Fibroblast of pulmonary artery (primary cell): ENCODE measurements around the gene CCDC78.
A peak's percentile ranks its signal among the peaks of the same experiment; 100 is the strongest.

ENCODE experiments used
- DNase-seq: peaks from one replicate; pipeline ENCODE4 v3.0.0-alpha.2; 2010; ENCODE audit warnings: low read depth
- H3K4me3 ChIP-seq: replicated peaks from 2 replicates; pipeline ENCODE4 v1.5.1; 2011; ENCODE audit warnings: low read depth, mild to moderate bottlenecking, control low read depth, low read length, moderate library complexity
- TF ChIP-seq, protein P1 (sequence below): IDR thresholded peaks from 2 replicates; pipeline ENCODE4 v1.5.1; 2011; ENCODE audit warnings: mild to moderate bottlenecking, control low read depth, low read length, inconsistent platforms; ENCODE audit errors: missing control alignments

CCDC78 gene

GRCh38 chr16:729768-730665 is 3.8 kb upstream of the CCDC78 start:
- TF ChIP-seq, protein P1, sequence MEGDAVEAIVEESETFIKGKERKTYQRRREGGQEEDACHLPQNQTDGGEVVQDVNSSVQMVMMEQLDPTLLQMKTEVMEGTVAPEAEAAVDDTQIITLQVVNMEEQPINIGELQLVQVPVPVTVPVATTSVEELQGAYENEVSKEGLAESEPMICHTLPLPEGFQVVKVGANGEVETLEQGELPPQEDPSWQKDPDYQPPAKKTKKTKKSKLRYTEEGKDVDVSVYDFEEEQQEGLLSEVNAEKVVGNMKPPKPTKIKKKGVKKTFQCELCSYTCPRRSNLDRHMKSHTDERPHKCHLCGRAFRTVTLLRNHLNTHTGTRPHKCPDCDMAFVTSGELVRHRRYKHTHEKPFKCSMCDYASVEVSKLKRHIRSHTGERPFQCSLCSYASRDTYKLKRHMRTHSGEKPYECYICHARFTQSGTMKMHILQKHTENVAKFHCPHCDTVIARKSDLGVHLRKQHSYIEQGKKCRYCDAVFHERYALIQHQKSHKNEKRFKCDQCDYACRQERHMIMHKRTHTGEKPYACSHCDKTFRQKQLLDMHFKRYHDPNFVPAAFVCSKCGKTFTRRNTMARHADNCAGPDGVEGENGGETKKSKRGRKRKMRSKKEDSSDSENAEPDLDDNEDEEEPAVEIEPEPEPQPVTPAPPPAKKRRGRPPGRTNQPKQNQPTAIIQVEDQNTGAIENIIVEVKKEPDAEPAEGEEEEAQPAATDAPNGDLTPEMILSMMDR: no peak
- DNase-seq: no peak
- H3K4me3 ChIP-seq: no peak overlapping the region

GRCh38 chr16:728890-729744 is 2.9 kb upstream of the CCDC78 start:
- no peak overlapping the region for H3K4me3 ChIP-seq
- no peak for DNase-seq

DNA sequence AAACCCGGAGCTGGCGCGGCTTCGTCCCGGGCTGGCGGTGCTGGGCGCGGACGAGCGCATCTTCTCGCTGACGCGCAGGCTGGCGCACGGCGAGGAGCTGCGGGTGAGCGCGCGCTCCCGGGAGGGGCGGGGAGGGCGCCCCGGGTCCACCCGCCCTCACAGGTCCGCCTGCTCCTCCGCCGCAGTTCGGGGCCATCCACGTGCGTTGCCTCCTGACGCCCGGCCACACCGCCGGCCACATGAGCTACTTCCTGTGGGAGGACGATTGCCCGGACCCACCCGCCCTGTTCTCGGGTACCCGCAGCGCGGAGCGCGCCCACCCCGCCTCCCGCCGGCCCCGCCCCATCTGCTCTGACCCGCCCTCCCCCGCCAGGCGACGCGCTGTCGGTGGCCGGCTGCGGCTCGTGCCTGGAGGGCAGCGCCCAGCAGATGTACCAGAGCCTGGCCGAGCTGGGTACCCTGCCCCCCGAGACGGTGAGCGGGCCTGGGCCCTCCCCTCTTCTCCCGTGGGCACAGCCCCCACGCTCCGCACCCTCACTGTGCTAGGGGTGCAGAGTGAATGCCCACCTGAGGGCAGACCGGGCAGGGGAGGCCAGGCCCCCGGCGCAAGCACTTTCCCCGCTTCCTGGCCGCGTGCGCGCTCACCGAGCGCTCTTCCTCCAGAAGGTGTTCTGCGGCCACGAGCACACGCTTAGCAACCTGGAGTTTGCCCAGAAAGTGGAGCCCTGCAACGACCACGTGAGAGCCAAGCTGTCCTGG is 2.1 kb upstream of the CCDC78 start:
- DNase-seq: peak; percentile 73
- peak overlapping the region; percentile 65 for H3K4me3 ChIP-seq
- TF ChIP-seq, protein P1: no peak

More at GRCh38 chr16:728890-729744, 2.9 kb upstream of the CCDC78 start:
- TF ChIP-seq, protein P1: no peak

- DNase-seq: no peak
- TF ChIP-seq, protein P1: no peak
- H3K4me3 ChIP-seq: peak overlapping the region; percentile 65
Measured at GRCh38 chr16:727291-727977, 1.2 kb upstream of the CCDC78 start.

DNA sequence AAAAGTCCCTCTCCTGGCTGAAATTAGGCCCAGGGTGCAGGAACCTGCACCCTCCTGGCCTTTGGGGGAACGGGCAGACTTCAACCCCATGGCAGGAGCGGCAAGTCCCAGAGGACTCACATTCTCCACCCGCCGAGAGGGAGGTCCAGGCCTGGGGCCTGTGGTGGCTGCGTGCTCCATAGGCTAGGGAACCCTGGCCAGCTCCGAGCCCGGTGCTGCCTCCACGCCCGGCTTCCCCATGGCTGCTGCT is 130 bp downstream of the CCDC78 start:
- no peak overlapping the region for H3K4me3 ChIP-seq
- TF ChIP-seq, protein P1: no peak

GRCh38 chr16:725463-726187 is 618 bp downstream of the CCDC78 start:
- TF ChIP-seq, protein P1: no peak
- H3K4me3 ChIP-seq: no peak overlapping the region
- DNase-seq: no peak

More for the DNA sequence above, 130 bp downstream of the CCDC78 start:
- no peak for DNase-seq
